Astrocyte of the spinal cord (primary cell): ENCODE data around the gene SLC7A6.
A peak's percentile ranks its signal among the peaks of the same experiment; 100 is the strongest.
"Not testable (repeated sequence)": the region's sequence is repeated elsewhere in the genome, so short reads cannot be mapped to it uniquely, and the experiment has no call there.

Experiments
- DNase-seq: peaks from one replicate; pipeline ENCODE4 v3.0.0; 2011; ENCODE audit warnings: low read depth, low spot score
- H3K4me3 ChIP-seq: 2 replicates; pipeline ENCODE4 v1.5.1; 2011; ENCODE audit warnings: low read depth, mild to moderate bottlenecking, low read length, moderate library complexity
- in situ Hi-C: cut with HindIII; loops from 2 replicates; pipeline ENCODE4 v1.10.0; 2017; ENCODE audit warnings: low sequenced_read_pairs
- TF ChIP-seq, protein P1 (sequence below): IDR thresholded peaks from 2 replicates; pipeline ENCODE4 v1.5.1; 2012; ENCODE audit warnings: low read depth, mild to moderate bottlenecking, low read length, inconsistent platforms

The SLC7A6 gene

DNA sequence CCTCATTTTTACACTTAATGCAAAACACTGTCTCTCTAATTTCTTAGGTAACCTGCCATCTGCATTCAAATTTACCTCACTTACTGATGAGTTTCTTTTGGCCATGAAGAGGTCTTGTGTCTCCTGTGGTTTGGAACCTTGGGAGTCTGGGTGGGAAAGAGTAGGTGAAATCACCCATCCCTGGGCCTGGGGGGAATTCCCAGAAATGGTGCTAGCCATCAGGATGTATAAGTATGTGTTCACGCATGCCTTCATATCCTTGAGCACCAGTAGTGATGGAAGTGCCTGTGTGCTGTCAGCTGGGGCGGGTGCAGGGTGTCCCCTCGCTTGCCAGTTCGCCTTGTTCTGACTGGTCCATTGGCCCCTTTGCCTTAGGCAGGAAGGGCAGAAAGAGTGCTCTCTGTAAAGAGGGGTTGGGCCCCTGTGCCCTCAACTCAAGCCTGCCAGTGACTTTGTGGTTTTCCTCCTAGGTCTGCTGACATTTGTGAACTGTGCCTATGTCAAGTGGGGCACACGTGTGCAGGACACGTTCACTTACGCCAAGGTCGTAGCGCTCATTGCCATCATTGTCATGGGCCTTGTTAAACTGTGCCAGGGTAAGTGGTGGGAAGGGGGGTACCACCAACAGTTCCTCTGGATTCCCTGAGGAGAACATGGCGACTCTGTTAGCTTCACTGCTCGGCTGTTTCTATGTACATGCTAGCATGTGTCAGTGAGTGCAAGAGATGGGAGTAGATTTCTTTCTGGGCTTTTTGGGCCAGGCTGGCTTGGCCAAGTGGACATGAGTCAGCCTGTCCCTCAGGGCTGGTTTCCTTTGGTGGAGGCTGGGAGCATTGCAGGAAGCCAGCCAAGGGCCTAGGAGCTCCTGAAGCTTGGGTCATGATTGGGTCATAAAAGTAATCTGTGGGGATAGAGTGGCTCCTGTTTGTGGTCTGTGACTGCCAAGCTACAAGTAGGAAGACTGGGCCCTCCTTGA, 23.2 kb downstream of the SLC7A6 start:
- H3K4me3 ChIP-seq, result no peak overlapping the region
- TF ChIP-seq, protein P1, sequence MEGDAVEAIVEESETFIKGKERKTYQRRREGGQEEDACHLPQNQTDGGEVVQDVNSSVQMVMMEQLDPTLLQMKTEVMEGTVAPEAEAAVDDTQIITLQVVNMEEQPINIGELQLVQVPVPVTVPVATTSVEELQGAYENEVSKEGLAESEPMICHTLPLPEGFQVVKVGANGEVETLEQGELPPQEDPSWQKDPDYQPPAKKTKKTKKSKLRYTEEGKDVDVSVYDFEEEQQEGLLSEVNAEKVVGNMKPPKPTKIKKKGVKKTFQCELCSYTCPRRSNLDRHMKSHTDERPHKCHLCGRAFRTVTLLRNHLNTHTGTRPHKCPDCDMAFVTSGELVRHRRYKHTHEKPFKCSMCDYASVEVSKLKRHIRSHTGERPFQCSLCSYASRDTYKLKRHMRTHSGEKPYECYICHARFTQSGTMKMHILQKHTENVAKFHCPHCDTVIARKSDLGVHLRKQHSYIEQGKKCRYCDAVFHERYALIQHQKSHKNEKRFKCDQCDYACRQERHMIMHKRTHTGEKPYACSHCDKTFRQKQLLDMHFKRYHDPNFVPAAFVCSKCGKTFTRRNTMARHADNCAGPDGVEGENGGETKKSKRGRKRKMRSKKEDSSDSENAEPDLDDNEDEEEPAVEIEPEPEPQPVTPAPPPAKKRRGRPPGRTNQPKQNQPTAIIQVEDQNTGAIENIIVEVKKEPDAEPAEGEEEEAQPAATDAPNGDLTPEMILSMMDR, result no peak
- in situ Hi-C loops, result no loop called here
- peak; percentile 73 for DNase-seq

DNA sequence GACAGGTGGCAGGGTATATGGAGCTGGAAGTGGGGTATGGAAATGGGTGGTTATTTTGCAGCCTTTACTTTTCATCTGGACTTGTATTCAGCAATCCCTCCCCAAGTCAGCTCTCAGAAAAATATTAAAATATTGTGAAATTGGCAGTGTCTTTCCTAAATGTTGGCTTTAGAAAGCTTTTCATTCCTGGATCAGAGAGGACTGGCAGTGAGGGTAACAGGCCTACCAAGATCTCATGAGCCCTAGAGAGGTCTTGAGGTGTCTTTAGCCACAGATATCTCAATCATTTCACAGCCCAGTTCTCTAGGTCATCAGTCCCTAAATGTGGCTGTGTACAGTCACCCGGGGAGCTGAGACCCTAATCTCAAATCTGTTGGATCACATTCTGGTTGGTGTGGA, 23.9 kb downstream of the SLC7A6 start:
- DNase-seq, result no peak
- in situ Hi-C loops, result no loop called here
- TF ChIP-seq, protein P1, result no peak
- no peak overlapping the region for H3K4me3 ChIP-seq

DNA sequence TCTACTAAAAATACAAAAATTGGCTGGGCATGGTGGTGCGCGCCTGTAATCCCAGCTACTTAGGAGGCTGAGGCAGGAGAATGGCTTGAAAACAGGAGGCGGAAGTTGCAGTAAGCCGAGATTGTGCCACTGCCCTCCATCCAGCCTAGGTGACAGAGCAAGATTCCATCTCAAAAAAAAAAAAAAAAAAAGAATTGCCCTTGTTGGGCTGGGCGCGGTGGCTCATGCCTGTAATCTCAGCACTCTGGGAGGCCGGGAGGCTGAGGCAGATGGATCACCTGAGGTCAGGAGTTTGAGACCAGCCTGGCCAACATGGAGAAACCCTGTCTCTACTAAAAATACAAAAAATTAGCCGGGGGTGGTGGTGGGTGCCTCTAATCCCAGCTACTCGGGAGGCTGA, 24.5 kb downstream of the SLC7A6 start:
- in situ Hi-C loops, H3K4me3 ChIP-seq, DNase-seq: not testable (repeated sequence)

DNA sequence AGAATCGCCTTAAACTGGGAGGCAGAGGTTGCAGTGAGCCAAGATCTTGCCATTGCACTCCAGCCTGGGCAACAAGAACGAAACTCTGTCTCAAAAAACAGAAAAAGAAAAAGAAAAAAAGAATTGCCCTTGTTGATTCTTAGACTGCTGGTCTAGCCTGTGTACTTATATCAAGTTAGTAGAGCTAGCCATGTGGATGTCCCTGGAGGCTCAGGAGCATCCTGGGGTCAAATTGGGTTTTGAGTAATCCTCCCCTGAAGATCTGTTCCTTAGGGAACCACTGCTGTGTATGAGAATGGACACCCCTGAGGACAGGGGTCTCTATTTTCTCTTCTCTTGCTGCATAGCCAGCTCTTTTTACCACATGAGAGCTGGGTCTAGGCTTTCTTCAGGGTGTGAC, 24.9 kb downstream of the SLC7A6 start:
- in situ Hi-C loops, result no loop called here
- no peak for DNase-seq
- TF ChIP-seq, protein P1, result no peak
- H3K4me3 ChIP-seq, result no peak overlapping the region

DNA sequence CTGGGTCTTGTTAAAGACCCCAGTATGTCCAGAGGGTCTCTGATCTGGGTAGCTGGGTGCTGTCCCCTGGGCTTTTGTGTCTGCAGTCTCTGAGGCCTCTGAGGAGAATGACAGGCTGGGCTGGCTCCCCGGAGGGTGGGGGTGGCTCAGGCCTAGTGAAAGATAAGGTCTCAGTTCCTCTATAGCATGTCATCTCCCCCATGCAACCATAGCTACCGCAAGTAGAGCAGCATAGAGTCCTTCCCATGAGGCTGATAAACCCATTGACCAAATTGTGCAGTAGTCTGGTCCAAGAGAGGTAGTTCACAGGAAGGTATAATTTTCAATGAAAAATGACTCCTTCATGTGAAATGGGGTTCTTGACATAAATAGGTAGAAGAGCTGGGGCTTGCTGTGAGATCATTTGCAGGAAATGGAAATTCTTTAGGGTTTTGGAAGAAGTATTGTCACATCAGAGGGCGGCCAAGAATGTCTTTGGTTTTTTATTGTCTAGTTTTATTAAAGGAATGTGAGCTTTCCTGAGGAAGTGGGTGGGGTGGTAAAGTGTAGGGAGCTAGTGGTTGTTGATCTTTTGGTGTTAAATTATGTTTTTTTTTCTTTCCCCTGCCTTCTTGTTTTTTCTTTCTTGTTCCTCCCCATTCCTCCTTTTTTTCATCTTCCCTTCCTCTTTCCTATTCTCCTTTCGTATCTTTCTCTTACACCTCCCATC, 25.4 kb downstream of the SLC7A6 start:
- TF ChIP-seq, protein P1, result no peak
- H3K4me3 ChIP-seq, result no peak overlapping the region
- peak; percentile 31 for DNase-seq
- in situ Hi-C loops, result no loop called here

DNA sequence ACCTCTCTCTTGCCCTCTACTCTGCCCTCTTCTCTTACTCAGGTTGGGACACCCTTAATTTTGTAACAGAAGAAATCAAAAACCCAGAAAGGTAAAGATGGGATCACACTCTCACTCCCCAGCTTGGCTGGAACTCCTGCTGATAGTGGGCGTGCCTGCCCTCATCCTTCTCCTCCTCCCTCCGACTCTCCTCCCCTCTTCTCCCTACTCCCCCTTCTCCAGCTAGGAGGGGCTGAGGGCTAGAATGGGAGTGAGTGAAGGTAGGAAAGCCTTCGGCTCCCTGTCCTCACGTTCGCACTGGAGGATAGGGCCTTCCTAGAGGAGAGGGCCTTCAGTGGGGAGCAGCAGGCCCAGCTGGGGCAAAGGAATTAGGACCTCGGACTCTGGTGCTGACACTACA, 26.1 kb downstream of the SLC7A6 start:
- no peak overlapping the region for H3K4me3 ChIP-seq
- TF ChIP-seq, protein P1, result no peak
- no peak for DNase-seq
- in situ Hi-C loops, result no loop called here

DNA sequence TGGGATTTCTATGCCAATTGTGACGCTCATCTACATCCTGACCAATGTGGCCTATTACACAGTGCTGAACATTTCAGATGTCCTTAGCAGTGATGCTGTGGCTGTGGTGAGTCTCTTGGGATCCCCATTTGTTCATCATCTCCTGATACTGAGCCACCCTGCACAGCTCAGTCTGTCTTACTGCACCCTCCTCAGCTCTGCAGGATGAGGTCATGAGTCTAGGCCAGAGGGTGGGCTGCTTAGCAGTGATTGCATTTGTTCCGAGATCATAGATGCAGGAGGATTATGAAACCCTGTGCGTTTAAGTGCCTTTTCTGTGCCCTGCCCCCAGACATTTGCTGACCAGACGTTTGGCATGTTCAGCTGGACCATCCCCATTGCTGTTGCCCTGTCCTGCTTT, 26.9 kb downstream of the SLC7A6 start:
- TF ChIP-seq, protein P1, result no peak

More for the DNA sequence above, 26.9 kb downstream of the SLC7A6 start:
- DNase-seq, result no peak
- in situ Hi-C loops, result no loop called here
- H3K4me3 ChIP-seq, result no peak overlapping the region
